RWPE1 (cell line): ENCODE measurements around the gene CDKN2A.

Experiments
- CTCF ChIA-PET: fragments of 350-600 bp; sonication (Branson Sonifier 250); formaldehyde crosslinking; extraction: SDS; loops from one replicate; lab custom pipeline; 2021; lab: Yijun Ruan, JAX
- POLR2A ChIA-PET: fragments of 400-600 bp; formaldehyde crosslinking; extraction: SDS; loops from one replicate; lab custom pipeline; 2020; ENCODE audit warnings: antibody characterized with exemption; ENCODE audit not compliant: low non-redundant PET; lab: Yijun Ruan, JAX
- DNase-seq: peaks from one replicate; pipeline ENCODE4 v3.0.0; 2012; ENCODE audit warnings: low spot score
- H3K27ac ChIP-seq: fragments of 450-650 bp; 2 replicates; pipeline ENCODE4 v1.5.1; 2017
- CTCF ChIP-seq: fragments of 450-650 bp; conservative IDR thresholded peaks from 2 replicates; pipeline ENCODE4 v1.5.1; 2017; ENCODE audit warnings: low read depth, mild to moderate bottlenecking

CDKN2A gene

GRCh38 chr9:21988056-21988990, 5.9 kb downstream of the CDKN2A start:
- POLR2A ChIA-PET: interaction anchor here (0.6 kb wide), 1 partner anchor 41 kb away, joined by 3 read pairs; no protein-coding TSS in a partner anchor
- no peak for DNase-seq
- TF ChIP-seq CTCF: no peak
- H3K27ac ChIP-seq: no peak overlapping the region
- CTCF ChIA-PET: no interaction called here

GRCh38 chr9:21985964-21986667, 8.1 kb downstream of the CDKN2A start:
- TF ChIP-seq CTCF: no peak
- ChIA-PET POLR2A (no interaction called here), CTCF (interaction anchor here (0.6 to 1.8 kb wide), 3 partner anchors 23 to 667 kb away, joined by 5 to 9 read pairs (median 5); partner anchors contain the start of gene CDKN2B)
- no peak for DNase-seq
- no peak overlapping the region for H3K27ac ChIP-seq

GRCh38 chr9:21984101-21984500, 10.1 kb downstream of the CDKN2A start:
- DNase-seq: no peak
- ChIA-PET POLR2A (no interaction called here), CTCF (no interaction called here)
- no peak overlapping the region for H3K27ac ChIP-seq
- TF ChIP-seq CTCF: no peak

GRCh38 chr9:21983561-21983935, 10.6 kb downstream of the CDKN2A start:
- ChIA-PET CTCF (no interaction called here), POLR2A (no interaction called here)
- no peak for DNase-seq
- H3K27ac ChIP-seq: no peak overlapping the region
- TF ChIP-seq CTCF: no peak

- CTCF ChIA-PET: interaction anchor here (0.6 to 1.1 kb wide), 3 partner anchors 15 to 256 kb away, joined by 3 to 6 read pairs (median 3); no protein-coding TSS in a partner anchor
- no peak overlapping the region for H3K27ac ChIP-seq
- TF ChIP-seq CTCF: no peak
- no peak for DNase-seq
- POLR2A ChIA-PET: no interaction called here
Observed at GRCh38 chr9:21982861-21983560, 11.2 kb downstream of the CDKN2A start.

GRCh38 chr9:21982391-21982790, 11.8 kb downstream of the CDKN2A start:
- CTCF ChIA-PET: interaction anchor here (0.6 to 1.1 kb wide), 3 partner anchors 14 to 257 kb away, joined by 3 to 6 read pairs (median 3); no protein-coding TSS in a partner anchor
- no peak for DNase-seq
- POLR2A ChIA-PET: no interaction called here
- no peak overlapping the region for H3K27ac ChIP-seq
- no peak for TF ChIP-seq CTCF
